ENCODE data around the gene P2RX6. TPM values are rescaled to one million over a fixed set of nuclear protein-coding genes. Genes with fewer than 3 reads are reported as not detected.
"Not testable (repeated sequence)": the region's sequence is repeated elsewhere in the genome, so short reads cannot be mapped to it uniquely, and the experiment has no call there.

The P2RX6 gene
- 0.59 TPM for total RNA-seq

DNA sequence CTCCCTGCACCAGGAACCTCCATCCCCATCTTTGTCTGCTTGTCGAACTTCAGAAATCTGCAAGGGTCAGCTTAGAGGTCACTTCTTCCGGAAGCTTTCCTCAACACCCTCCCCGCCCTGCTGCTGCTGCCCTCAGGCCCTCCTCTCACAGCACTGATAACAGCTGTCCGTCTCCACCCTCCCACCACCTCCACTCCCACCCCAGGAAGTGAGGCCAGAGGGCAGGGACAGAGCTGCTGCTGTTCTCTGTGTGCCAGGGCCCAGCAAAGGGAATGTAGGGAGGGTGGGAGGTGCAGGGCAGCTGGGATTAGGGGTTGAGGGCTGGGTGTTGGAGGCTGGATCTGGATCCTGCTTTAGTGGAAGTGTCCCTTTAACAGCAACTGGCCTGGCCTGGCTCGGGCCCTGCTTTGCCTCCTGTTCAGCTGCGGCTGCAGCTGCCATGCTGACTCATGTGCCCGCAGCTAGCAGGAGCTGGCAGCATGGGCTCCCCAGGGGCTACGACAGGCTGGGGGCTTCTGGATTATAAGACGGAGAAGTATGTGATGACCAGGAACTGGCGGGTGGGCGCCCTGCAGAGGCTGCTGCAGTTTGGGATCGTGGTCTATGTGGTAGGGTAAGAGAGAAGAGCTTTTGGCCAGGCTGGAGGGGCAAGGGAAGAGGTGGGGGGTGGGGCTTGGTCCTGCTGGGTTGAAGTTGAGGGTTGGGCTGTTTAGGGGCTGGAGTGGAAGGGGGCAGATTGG, at the start of gene P2RX6:
Gene P2RX6, plus strand, starts transcription at position 440 of the 740 bp plus-strand sequence. Its CDS starts 10 bp downstream, at position 450.
- peak; percentile 20 for DNase-seq

DNA sequence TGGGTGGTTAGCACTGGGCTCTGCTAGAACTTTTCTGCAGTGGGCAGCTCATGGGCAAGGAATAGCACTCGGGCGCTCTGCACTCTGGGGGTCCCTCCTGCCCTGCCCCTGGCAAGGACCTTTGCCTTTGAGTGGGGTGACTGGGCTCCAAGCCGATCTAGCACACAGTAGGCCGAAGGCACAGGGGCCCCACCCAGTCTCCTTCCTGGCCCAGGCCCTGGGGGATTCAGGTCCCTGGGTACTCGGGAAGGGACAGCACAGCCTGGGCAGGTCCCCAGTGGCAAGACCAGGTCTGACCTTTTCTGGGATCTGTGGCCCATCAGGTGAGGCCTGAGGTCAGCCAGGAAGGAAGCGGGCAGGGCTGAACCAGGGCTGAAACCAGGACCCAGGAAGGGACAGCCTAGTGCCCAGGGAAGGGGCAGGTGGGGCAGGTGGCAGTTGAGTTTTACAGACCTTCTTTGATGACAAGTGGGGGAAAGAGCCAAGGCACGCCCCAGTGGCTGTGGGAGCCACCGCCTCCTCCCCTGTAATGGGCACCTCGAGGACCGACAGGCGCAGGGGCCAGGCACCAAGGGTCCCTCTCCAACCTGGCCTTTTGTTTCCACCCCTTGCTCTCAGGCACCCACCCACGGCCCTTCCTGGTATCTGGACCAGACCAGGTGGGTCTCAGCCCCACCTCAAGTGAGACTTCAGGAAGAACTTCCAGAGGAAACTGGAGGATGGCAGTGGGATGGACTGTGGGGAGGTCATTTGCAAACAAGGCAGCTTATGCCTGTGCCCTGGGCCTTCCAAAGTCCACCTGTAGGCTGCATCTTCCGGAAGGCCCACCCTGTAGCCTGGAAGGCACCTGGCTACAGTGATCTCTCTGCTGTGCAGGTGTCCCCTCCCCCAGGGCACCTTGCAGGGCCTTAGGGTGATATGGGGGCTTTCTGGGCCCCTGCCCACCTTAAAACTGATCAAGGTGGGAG, 48.8 kb upstream of the P2RX6 start:
- DNase-seq, result no peak

DNA sequence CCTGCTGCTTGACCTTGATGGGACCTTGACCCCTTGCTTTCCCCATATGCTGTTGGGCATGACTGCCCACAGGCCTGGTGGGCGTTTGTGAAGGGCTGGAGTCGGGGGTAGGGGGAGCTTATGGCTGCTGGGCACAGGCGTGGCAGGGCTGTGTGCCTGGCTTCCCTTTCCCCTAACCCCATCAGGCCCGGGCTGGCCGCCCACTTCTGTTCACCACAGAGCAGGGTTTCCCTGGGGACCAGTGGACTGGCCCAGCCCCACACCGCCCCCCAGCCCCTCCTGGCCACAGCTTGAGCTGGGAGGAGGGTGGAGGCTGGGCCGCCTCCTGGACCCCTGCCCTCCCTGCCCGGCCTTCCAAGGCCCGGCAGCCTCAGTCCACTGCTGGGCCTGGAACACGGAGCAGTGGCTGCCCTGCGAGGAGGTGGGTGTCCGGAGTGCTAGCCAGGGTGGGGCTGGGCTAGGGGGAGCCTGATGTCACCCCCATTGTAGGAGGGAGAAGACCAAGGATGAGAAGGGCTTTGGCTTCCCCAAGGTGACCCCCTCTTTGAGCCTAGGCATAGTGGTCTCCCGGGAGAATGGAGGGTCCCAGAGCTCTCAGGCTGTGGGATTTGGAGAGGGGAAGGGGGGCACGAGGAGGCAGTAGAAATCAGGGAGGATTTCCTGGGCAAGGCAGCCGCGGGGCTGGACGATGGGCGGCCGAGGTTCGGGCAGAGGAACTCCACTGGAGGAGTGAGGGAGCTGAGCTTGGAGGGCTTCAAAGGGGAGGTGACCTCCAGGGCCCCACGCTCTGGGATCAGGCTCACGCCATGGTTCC, 47.9 kb upstream of the P2RX6 start, which contains the start of gene AIFM3:
Gene AIFM3, plus strand, starts transcription at position 373 of the 814 bp plus-strand sequence. CDS start 690 bp downstream, outside the sequence.
- DNase-seq, result no peak

GRCh38 chr22:20967697-20968211, 47.2 kb upstream of the P2RX6 start:
- no peak for DNase-seq

- DNase-seq, result no peak
Measured at GRCh38 chr22:20968281-20968977, 46.5 kb upstream of the P2RX6 start.

GRCh38 chr22:20970939-20971657, 43.9 kb upstream of the P2RX6 start:
- DNase-seq, result no peak

- not testable (repeated sequence) for DNase-seq
Measured at GRCh38 chr22:20972014-20972694, 42.8 kb upstream of the P2RX6 start.

DNA sequence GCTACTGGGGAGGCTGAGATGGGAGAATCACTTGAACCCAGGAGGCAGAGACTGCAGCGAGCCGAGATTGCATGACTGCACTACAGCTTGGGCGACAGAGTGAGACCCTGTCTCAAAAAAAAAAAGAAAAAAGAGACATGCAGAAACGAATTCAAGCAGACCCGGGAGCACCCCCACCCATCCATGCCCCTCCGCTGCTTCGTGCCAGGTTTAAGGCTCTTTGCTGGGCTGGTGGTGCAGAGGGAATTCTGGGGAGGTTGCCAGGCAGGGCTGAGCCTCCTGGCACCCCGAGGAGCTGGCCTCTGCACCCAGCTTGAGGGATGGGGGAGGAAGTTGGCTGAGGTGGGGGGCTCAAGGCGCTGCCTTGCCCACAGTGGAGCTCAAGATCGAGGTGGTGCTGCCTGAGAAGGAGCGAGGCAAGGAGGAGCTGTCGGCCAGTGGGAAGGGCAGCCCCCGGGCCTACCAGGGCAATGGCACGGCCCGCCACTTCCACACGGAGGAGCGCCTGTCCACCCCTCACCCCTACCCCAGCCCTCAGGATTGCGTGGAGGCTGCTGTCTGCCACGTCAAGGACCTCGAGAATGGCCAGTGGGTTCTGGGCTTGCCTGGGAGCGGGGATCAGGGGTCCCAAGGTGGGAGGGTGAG, 41.9 kb upstream of the P2RX6 start:
- no peak for DNase-seq

DNA sequence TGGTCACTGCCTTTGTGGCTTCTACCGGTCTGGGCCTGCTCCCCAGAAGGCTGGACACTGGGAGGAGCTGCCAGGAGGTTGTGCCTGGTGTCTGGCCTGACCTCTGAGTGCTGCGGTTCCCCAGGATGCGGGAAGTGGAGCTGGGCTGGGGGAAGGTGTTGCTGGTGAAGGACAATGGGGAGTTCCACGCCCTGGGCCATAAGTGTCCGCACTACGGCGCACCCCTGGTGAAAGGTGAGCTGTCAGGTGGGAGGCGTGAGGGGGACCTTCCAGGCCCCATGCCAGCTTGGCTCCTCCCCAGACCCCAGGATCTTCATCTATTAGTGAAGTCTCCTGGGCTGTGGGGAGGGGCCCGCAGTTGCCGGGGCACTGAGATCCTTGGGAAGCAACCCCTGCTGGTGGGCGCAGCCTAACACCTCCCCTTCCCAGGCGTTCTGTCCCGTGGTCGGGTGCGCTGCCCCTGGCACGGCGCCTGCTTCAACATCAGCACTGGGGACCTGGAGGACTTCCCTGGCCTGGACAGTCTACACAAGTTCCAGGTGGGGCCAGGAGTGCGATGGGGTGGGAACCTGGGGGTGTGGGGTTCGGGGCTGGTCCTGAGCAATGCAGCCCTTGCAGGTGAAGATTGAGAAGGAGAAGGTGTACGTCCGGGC, 41.2 kb upstream of the P2RX6 start:
- no peak for DNase-seq

GRCh38 chr22:20974336-20974955, 40.5 kb upstream of the P2RX6 start:
- no peak for DNase-seq

DNA sequence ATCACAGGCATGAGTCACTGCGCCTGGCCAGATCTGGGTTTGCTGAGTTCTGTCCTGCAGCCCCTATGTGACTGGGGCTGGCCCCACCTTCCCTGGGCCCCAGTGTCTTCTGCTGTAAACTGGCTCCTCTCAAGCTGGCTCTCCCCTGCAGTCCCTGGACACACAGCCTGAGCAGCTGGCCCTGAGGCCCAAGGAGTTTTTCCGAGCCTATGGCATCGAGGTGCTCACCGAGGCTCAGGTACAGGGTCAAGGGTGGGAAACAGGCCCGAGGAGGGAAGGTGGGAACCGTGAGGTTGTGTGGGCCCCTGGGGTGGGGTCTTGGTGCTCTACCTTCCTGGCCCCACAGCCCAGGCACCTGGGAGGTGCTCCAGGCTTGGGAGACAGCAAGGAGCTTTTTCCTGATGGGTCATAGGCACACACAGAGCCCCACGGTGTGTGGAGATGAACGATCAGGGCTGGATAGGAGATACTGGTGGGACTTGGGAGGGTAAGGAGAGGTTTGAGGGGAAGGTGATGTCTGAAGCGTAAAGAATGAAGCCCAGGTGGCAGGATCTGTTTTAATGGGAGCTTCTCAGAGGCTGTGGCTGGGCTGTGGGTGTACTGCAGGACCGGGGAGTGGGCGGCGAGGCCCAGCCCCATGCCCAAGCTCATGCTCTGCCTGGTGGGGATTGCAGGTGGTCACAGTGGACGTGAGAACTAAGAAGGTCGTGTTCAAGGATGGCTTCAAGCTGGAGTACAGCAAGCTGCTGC, 39.2 kb upstream of the P2RX6 start:
- no peak for DNase-seq

DNA sequence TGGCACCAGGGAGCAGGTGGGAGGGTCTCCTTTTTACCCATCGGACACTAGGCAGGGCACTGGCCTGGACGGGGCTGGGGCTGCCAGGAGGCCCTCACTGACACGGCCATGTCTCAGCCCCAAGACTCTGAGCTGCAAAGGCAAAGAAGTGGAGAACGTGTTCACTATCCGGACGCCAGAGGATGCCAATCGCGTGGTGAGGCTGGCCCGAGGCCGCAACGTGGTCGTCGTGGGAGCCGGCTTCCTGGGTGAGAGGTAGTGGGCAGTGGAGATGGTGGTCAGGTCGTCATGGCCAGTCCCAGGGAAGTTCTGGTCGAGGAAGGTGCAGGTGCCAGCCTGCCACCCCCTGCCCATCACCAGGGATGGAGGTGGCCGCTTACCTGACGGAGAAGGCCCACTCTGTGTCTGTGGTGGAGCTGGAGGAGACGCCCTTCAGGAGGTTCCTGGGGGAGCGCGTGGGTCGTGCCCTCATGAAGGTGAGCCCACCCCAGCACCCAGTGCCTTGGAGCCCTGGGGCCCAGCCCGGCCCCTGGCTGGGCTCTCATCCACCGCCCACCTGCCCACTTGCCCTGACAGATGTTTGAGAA, 38.6 kb upstream of the P2RX6 start:
- DNase-seq, result no peak

DNA sequence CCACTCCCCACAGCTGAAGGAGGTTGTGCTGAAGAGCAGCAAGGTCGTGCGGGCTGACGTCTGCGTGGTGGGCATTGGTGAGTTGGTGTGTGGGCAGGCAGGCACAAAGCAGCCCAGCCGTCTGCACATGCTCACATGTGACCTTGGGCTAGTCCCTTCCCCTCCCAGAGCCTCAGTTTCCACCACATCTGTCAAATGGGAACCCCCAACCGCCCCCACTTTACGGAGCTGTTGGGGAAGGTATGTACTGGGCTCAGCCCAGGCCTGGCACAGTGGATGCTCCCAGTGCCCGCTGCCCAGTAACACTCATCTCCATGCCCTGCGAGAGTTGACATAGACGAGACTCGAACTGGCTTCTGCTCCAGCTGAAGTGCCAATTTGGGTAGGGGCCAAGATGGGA, 37.9 kb upstream of the P2RX6 start:
- no peak for DNase-seq

DNA sequence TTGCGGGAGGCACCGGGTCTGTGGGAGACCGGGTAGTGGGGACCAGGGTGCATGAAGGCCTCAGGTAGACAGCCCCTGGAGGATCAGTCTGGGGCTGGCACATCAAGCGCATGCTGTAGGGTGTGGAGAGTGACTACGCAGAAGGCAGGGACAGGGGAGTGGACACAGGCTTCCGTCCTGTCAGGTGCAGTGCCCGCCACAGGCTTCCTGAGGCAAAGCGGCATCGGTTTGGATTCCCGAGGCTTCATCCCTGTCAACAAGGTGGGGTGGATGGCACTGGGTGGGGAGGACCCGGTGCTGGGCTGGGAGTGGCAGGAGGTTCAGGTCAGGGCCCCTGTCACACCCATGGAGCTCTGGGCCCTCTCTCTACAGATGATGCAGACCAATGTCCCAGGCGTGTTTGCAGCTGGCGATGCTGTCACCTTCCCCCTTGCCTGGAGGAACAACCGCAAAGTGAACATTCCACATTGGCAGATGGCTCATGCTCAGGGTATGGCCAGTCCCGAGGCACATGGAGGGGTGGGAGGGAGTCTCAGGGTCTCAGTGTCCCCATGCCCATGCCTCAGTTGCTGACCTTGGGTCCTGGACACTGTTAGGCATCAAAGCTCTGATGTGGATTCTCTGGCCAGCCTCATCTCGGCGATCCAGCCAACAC, 37.3 kb upstream of the P2RX6 start:
- no peak for DNase-seq

DNA sequence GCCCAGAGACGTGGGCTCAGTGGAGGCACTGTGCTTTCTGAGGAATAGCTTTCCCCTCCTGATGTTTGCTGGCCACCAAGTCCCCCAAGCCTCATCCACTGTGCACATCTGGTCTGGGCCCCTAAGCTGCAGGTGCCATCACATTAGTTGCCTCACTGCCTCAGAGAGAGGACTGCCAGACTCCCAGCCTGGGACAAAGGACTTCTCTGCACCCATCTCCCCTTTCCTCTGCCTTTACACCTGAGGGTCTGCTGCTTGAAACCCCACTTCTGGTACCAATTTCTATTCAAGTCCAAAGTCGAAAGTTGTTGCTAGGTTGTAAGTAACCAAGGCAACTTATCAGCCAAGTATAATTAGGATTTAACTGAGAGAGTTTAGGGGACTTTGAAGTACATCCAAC, 36.5 kb upstream of the P2RX6 start:
- no peak for DNase-seq

DNA sequence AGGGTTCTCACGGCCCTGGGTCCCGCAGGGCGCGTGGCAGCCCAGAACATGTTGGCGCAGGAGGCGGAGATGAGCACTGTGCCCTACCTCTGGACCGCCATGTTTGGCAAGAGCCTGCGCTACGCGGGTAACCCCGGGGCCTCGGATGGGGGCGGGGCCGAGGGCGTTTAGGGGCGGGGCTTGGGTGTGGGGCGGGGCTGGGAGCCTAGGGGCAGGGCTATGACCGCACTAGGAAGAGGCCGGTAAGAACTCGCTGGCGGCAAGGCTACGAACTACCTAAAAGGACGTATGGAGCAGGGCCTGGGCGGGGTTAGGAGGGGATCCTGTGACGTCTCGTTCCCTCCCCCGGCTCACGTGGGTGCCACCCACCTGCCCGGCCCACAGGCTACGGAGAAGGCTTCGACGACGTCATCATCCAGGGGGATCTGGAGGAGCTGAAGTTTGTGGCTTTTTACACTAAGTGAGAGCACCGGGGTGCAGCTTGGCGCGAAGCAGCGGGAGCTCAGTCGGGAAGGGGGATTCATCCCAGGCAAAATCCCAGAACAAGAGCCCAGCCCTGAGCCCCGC, 35.6 kb upstream of the P2RX6 start:
- DNase-seq, result no peak

Measured in skin of body (tissue), 2 donors.